H1 (cell line): ENCODE results near the gene ERV3-1. TPM values are rescaled to one million over a fixed set of nuclear protein-coding genes. Genes with fewer than 3 reads are reported as not detected.

Experiments used
- BACH1 ChIP-seq: IDR thresholded peaks from 2 replicates; pipeline ENCODE4 v1.6.1; 2012; ENCODE audit warnings: low read length, improper control_type of control experiment
- BRCA1 ChIP-seq: IDR thresholded peaks from 2 replicates; pipeline ENCODE4 v1.6.1; 2012; ENCODE audit warnings: low read depth, low read length, improper control_type of control experiment
- CBX5 ChIP-seq: fragments of 300-800, 300-1000 bp; sonication (generic); IDR thresholded peaks from 2 replicates; pipeline ENCODE4 v1.7.1; 2016; ENCODE audit warnings: antibody characterized with exemption, low read length, low read depth
- CBX8 ChIP-seq: fragments of 300-800, 300-1000 bp; sonication (generic); IDR thresholded peaks from 2 replicates; pipeline ENCODE4 v1.7.1; 2016; ENCODE audit warnings: low read depth, low read length, borderline replicate concordance
- CEBPB ChIP-seq: IDR thresholded peaks from 2 replicates; pipeline ENCODE4 v1.6.1; 2012; ENCODE audit warnings: low read depth, low read length
- EZH2 ChIP-seq: fragments of 200-600 bp; sonication (generic); IDR thresholded peaks from 2 replicates; pipeline ENCODE4 v1.7.1; 2012; ENCODE audit warnings: low read depth, mild to moderate bottlenecking, moderate library complexity, low read length, inconsistent platforms; ENCODE audit not compliant: severe bottlenecking
- MAFK ChIP-seq: IDR thresholded peaks from 2 replicates; pipeline ENCODE4 v1.6.1; 2012; ENCODE audit warnings: low read depth, mild to moderate bottlenecking, improper control_type of control experiment, low read length
- POLR2A ChIP-seq, 2 experiments: IDR thresholded peaks; 1 replicate in 1 of 2; 2 replicates in 1 of 2; pipeline ENCODE4 v1.6.1; 2011; ENCODE audit warnings: low read depth in 2 of 2, low read length in 2 of 2, mild to moderate bottlenecking in 2 of 2; ENCODE audit errors: control extremely low read depth in 1 of 2
- TCF12 ChIP-seq: IDR thresholded peaks from 2 replicates; pipeline ENCODE4 v1.6.1; 2011; ENCODE audit warnings: low read depth, mild to moderate bottlenecking, low read length
- TEAD4 ChIP-seq: IDR thresholded peaks from 2 replicates; pipeline ENCODE4 v1.6.1; 2012; ENCODE audit warnings: low read depth, low read length, inconsistent platforms, mixed read lengths
- polyA plus RNA-seq, 7 experiments: library from polyadenylated mRNA; depleted of rRNA in 3 of 7; stranded (reverse) in 5 of 7; unstranded in 2 of 7; fragments of >200 nt in 5 of 7; fragments of 200-250 nt in 2 of 7; gene quantifications; 1 replicate in 5 of 7; 2 replicates in 1 of 7; 4 replicates in 1 of 7; pipeline versions ENCODE4 v1.2.1 to v1.2.3, GENCODE V29; 2011 to 2013; ENCODE audit warnings: missing spikeins in 2 of 7, mixed read lengths in 2 of 7
- total RNA-seq: library from RNA; stranded (reverse); fragmentation: NEBNext Ultra II Directional; extraction: Animal tissue kit (Norgen Biotek cat#: 25700); gene quantifications from 2 replicates; pipeline ENCODE4 v1.2.1, GENCODE V29; 2021

Gene ERV3-1
- total and polyA plus RNA-seq, 2 of the 8 experiments (the other 6 are each of a cell fraction or from before 2014, with no cell fraction given), result 9.5 to 9.7 TPM

DNA sequence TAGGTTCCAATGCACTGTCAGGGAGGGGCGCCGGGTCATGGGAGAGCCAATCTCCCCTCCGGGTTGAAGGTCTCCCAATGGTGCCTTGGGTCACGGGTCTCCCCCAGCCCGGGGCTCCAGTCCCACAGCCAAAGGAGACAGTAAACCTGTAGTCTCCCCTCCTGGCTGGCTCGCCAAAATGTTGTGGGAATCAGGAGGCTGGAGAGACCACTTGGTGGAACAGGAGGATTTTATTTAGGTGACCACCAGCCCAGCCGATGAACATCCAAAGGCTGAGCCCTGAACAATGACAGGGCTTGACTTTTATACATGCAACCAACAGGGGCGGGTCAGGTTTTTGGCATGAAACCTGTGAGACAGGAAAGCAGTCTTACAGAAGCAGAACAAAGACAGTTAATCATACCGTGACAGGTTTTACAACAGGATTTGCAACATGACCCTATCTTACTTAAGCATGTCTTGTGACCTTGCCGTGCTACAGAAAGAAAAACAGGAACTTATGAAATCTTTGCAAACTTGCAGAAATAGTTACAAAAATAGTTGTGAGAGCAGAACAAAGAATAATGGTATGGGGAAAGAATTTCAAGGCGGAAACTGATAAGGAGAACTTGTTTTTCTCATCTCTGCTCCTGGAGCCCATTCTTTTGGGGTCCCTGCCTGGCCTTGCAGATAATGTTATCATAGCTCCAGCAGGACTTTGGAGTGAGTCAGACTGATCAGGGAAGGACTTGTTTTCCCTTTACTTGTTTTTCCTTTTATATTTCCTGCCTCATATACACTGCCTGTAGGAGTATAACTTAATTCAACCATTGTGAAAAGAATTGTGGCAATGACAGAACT lies 7.1 kb downstream of the ERV3-1 start (continued):
- TF ChIP-seq CBX8 (no peak), EZH2 (no peak), TCF12 (no peak), POLR2A (IDR thresholded peaks at IDR 0.05; ENCODE audit: control extremely low read depth in 1 of 2, low read depth in 2 of 2, low read length in 2 of 2) (no peak), BRCA1 (no peak), TEAD4 (no peak), CBX5 (no peak), MAFK (no peak), CEBPB (no peak), BACH1 (no peak)
